WTC11 (cell line): Measurements from ENCODE around the gene SWI5.

ENCODE experiments used
- AFF4 ChIP-seq: sonication (generic); formaldehyde crosslinking; IDR thresholded peaks from 2 replicates; pipeline ENCODE4 v1.8.1; 2023; ENCODE audit warnings: mild to moderate bottlenecking, missing genetic modification reagents, borderline replicate concordance
- ARID4B ChIP-seq: sonication (generic); formaldehyde crosslinking; IDR thresholded peaks from 2 replicates; pipeline ENCODE4 v1.8.0; 2023; ENCODE audit warnings: missing genetic modification reagents, mild to moderate bottlenecking, borderline replicate concordance
- CTCF ChIP-seq: fragments of 200-600 bp; IDR thresholded peaks from 2 replicates; pipeline ENCODE4 v1.8.0; 2022; ENCODE audit warnings: antibody characterized with exemption
- FOXP1 ChIP-seq: sonication (generic); formaldehyde crosslinking; IDR thresholded peaks from 2 replicates; pipeline ENCODE4 v1.8.0; 2022; ENCODE audit warnings: missing genetic modification reagents, mild to moderate bottlenecking, moderate library complexity, borderline replicate concordance
- NR2C2 ChIP-seq: sonication (generic); formaldehyde crosslinking; IDR thresholded peaks from 2 replicates; pipeline ENCODE4 v1.8.0; 2022; ENCODE audit warnings: mild to moderate bottlenecking, missing genetic modification reagents
- ZSCAN18 ChIP-seq: fragments of 250-450 bp; sonication (Bioruptor Pico); IDR thresholded peaks from 2 replicates; pipeline ENCODE4 v2.1.2; 2022; ENCODE audit warnings: mild to moderate bottlenecking, moderate library complexity

- TF ChIP-seq NR2C2 (CRISPR knock-in tag) (no peak), FOXP1 (CRISPR knock-in tag) (no peak; the same call in 1 of the 2 replicates), ARID4B (CRISPR knock-in tag) (no peak), ZSCAN18 (CRISPR knock-in tag) (no peak), AFF4 (CRISPR knock-in tag) (no peak), CTCF (no peak)
Measured at GRCh38 chr9:128253140-128253990, 22.7 kb upstream of the SWI5 start.
